DND-41 (cell line): Measurements from ENCODE around the gene RIC8A.

Experiments
- ATAC-seq: fragments of 200-7000 bp; cut with Tn5 transposase; 3 replicates; pipeline ENCODE4 v1.9.1; 2021; ENCODE audit warnings: low read depth; ENCODE audit not compliant: insufficient read depth
- DNase-seq: peaks from one replicate; pipeline ENCODE4 v3.0.0-alpha.2; 2020
- H2AFZ ChIP-seq: 2 replicates; pipeline ENCODE4 v1.6.0; 2012; ENCODE audit warnings: low read depth, low read length
- H3K27ac ChIP-seq: 2 replicates; pipeline ENCODE4 v1.5.1; 2012; ENCODE audit warnings: low read length, inconsistent platforms
- H3K27me3 ChIP-seq: fragments of 200-600 bp; sonication (generic); 2 replicates; pipeline ENCODE4 v1.6.0; 2012; ENCODE audit warnings: low read length, mild to moderate bottlenecking, inconsistent platforms; ENCODE audit not compliant: insufficient read depth, poor library complexity
- H3K36me3 ChIP-seq: 2 replicates; pipeline ENCODE4 v1.5.1; 2012; ENCODE audit warnings: low read length, inconsistent platforms; ENCODE audit not compliant: insufficient read depth
- H3K4me1 ChIP-seq: 2 replicates; pipeline ENCODE4 v1.5.1; 2012; ENCODE audit warnings: mild to moderate bottlenecking, low read length; ENCODE audit not compliant: insufficient read depth
- H3K4me2 ChIP-seq: 2 replicates; pipeline ENCODE4 v1.6.0; 2012; ENCODE audit warnings: mild to moderate bottlenecking, moderate library complexity, low read length, inconsistent platforms; ENCODE audit not compliant: insufficient read depth
- H3K4me3 ChIP-seq, 2 experiments: fragments of 200-600 bp in 1 of 2; shearing (Covaris generic) in 1 of 2; 2 replicates each; pipeline ENCODE4 v1.5.1; 2012 to 2016; ENCODE audit warnings: inconsistent platforms in 2 of 2, low read length in 2 of 2, mild to moderate bottlenecking in 2 of 2, low read depth in 1 of 2, moderate library complexity in 1 of 2
- H3K79me2 ChIP-seq: 2 replicates; pipeline ENCODE4 v1.6.0; 2012; ENCODE audit warnings: low read length, inconsistent platforms; ENCODE audit not compliant: insufficient read depth
- H3K9ac ChIP-seq: 2 replicates; pipeline ENCODE4 v1.6.0; 2012; ENCODE audit warnings: low read depth, mild to moderate bottlenecking, inconsistent platforms, low read length, moderate library complexity
- H3K9me3 ChIP-seq: 2 replicates; pipeline ENCODE4 v1.5.1; 2012; ENCODE audit warnings: low read length, moderate library complexity, mild to moderate bottlenecking, inconsistent platforms; ENCODE audit not compliant: insufficient read depth, severe bottlenecking
- H4K20me1 ChIP-seq: 2 replicates; pipeline ENCODE4 v1.6.0; 2012; ENCODE audit warnings: low read length; ENCODE audit not compliant: insufficient read depth
- EZH2 ChIP-seq: IDR thresholded peaks from 3 replicates; pipeline ENCODE4 v1.6.1; 2012; ENCODE audit warnings: borderline replicate concordance, low read depth, mild to moderate bottlenecking, moderate library complexity, low read length, inconsistent platforms; ENCODE audit not compliant: severe bottlenecking
- TF ChIP-seq, protein P1 (sequence below): IDR thresholded peaks from 2 replicates; pipeline ENCODE4 v1.5.1; 2012; ENCODE audit warnings: borderline replicate concordance, low read length, moderate library complexity, mild to moderate bottlenecking; ENCODE audit not compliant: poor library complexity, severe bottlenecking; ENCODE audit errors: extremely low read depth

The RIC8A gene

DNA sequence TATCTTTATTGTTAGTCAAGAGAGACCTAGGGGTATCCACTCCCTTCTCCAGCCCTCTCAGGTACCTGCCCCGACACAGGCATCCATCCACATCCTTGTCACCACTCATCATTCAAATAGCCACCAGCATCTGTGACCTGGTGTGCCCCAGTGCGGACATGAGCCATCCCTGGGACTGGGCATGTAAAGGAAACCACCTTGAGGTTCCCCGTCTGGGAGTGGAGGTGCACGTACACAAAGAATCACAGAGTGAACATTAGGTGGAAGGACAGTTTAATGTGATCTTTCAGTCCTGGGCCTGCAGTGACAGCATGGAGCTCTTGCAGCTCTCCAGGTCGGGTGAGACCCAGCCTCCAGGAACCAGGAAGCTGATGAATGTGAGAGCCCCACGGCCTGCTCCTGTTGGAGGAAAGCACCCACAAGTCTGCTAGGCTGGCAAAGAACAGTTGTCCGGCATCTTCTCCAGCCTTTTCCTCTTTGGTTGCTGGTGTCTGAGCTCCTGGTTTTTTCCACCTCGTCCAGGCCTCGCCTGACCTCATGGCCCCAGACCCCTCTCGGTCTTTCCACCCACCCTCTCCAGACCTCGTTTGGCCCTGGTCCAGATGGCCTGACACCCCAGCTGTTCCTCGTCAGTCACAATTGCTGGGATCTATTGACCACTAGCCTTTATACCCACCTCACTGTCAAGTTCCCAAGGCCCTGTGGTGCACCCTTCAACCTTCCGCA, 45.8 kb downstream of the RIC8A start:
- Histone ChIP-seq H2AFZ (no peak overlapping the region), H3K9me3 (no peaks in the 10 kb centered on the region), H3K79me2 (0 out of 2 replicates have a peak, but pooled peaks cover 2% of the 10 kb centered on the region), H3K9ac (no peak overlapping the region), H3K4me2 (no peak overlapping the region), H4K20me1 (peaks cover 5% of the 10 kb centered on the region; the same call in 1 of the 2 replicates), H3K27me3 (no peaks in the 10 kb centered on the region), H3K4me1 (no peaks in the 10 kb centered on the region), H3K36me3 (peaks cover 56% of the 10 kb centered on the region), H3K4me3 (no peak overlapping the region), H3K27ac (no peak overlapping the region)
- ATAC-seq (no peak), DNase-seq (no peak)
- TF ChIP-seq, protein P1, sequence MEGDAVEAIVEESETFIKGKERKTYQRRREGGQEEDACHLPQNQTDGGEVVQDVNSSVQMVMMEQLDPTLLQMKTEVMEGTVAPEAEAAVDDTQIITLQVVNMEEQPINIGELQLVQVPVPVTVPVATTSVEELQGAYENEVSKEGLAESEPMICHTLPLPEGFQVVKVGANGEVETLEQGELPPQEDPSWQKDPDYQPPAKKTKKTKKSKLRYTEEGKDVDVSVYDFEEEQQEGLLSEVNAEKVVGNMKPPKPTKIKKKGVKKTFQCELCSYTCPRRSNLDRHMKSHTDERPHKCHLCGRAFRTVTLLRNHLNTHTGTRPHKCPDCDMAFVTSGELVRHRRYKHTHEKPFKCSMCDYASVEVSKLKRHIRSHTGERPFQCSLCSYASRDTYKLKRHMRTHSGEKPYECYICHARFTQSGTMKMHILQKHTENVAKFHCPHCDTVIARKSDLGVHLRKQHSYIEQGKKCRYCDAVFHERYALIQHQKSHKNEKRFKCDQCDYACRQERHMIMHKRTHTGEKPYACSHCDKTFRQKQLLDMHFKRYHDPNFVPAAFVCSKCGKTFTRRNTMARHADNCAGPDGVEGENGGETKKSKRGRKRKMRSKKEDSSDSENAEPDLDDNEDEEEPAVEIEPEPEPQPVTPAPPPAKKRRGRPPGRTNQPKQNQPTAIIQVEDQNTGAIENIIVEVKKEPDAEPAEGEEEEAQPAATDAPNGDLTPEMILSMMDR: no peak
- no peak for TF ChIP-seq EZH2

DNA sequence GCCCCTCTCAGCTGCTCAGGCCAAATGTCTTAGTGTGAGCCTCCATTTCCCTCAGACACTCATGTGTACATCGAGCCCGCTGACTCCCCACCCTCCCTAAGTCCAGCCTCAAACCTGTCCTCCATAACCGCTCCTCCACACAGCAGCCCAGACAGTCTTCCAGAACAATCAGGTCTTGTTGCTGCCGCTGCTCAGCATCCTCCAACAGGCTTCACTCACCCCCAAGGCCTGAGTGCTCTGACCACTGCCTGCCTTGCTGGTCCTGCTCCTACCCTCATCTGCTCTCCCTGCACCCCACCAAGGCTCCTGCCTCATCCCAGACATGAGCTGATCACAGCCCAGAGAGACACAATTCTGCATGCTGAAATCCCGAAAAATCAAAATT, 46.4 kb downstream of the RIC8A start:
- DNase-seq (no peak), ATAC-seq (no peak)
- Histone ChIP-seq H2AFZ (no peak overlapping the region), H4K20me1 (peaks cover 5% of the 10 kb centered on the region; the same call in 1 of the 2 replicates), H3K27ac (no peak overlapping the region), H3K79me2 (0 out of 2 replicates have a peak, but pooled peaks cover 2% of the 10 kb centered on the region), H3K9ac (no peak overlapping the region), H3K4me1 (no peaks in the 10 kb centered on the region), H3K36me3 (peaks cover 50% of the 10 kb centered on the region), H3K4me2 (no peak overlapping the region), H3K27me3 (no peaks in the 10 kb centered on the region), H3K4me3 (no peak overlapping the region), H3K9me3 (no peaks in the 10 kb centered on the region)
- no peak for TF ChIP-seq EZH2
- TF ChIP-seq, protein P1: no peak

DNA sequence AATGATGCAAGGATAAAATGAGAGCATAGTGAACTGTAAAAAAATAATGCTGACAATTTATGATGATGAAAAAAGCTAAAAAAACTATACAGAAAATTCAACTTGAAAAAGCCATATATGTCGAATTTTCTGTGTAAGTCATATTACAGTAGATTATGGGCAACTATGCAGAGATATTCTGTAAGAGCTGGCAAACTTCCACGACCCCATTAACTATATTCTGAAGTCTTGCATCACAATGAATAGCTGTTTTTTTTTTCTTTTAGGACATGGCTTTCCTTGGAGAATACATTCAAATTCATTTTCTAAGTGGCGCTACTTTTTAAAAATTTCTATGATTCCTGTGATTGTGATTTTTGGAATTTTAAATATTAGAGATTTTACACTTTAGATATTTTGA, 47.7 kb downstream of the RIC8A start:
- Histone ChIP-seq H3K9ac (no peak overlapping the region), H3K27ac (no peak overlapping the region), H3K9me3 (no peaks in the 10 kb centered on the region), H3K27me3 (no peaks in the 10 kb centered on the region), H3K36me3 (peaks cover 38% of the 10 kb centered on the region), H3K4me1 (no peaks in the 10 kb centered on the region), H3K4me3 (no peak overlapping the region), H4K20me1 (peaks cover 5% of the 10 kb centered on the region; the same call in 1 of the 2 replicates), H2AFZ (no peak overlapping the region), H3K79me2 (no peaks in the 10 kb centered on the region), H3K4me2 (no peak overlapping the region)
- DNase-seq (no peak), ATAC-seq (no peak)
- TF ChIP-seq, protein P1: no peak
- TF ChIP-seq EZH2: no peak
